HG03064 (cell line): ENCODE results near the gene CALD1.

Experiments
- ATAC-seq: cut with Tn5 transposase; IDR thresholded peaks from one replicate; pipeline ENCODE4 v1.9.1; 2021; ENCODE audit warnings: low read depth; ENCODE audit not compliant: unreplicated experiment

The CALD1 gene

DNA sequence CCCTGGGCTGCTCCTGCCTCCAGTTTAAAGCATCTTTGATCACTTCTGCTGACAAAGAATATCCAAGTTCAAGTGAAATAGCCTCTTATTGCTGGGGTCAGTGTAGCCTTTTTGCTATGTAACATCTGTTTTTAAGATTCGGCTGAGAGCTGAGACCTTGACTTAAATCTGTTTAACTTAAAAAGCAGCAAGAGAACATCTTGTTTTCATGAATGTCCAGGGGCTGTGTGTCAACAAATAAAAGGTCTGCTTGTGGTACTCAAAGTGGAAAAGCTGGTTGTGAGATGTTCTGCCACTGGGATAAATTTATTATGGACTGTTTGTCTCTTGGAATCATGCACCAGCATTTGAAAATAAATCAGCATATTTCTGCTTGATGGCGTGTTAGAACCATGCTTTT, 73.2 kb downstream of the CALD1 start:
- ATAC-seq, result no peak

DNA sequence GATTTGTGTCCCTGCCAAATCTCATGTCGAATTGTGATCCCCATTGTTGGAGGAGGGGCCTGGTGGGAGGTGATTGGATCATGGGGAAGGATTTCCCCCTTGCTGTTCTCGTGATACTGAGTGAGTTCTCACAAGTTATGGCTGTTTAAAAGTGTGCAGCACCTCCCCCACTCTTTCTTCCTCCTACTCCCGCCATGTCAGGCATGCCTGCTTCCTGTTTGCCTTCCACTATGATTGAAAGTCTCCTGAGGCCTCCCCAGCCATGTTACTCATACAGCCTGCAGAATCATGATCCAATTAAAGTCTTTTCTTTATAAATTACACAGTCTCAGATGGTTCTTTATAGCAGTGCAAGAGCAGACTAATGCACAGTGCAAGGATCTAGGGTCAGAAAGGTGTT, 75.4 kb downstream of the CALD1 start:
- no peak for ATAC-seq

DNA sequence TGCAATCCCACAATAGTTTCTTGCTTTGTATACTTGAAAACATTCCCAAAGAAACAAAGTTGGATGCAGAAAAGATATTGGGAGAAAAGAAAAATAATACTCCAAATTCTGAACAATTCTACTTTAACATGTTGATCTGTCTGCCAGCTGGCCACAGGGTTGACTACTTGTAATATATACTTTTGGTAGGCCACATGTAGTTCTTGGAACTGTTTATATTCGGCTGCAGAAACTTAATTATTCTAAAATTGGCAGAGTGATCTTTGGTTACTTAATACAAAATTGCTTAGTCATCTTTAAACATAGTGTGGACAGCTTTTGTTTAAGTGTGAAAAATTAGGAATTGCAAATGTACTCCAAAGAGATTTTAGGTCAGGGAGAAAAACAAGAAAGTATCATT, 76.0 kb downstream of the CALD1 start:
- ATAC-seq, result no peak

DNA sequence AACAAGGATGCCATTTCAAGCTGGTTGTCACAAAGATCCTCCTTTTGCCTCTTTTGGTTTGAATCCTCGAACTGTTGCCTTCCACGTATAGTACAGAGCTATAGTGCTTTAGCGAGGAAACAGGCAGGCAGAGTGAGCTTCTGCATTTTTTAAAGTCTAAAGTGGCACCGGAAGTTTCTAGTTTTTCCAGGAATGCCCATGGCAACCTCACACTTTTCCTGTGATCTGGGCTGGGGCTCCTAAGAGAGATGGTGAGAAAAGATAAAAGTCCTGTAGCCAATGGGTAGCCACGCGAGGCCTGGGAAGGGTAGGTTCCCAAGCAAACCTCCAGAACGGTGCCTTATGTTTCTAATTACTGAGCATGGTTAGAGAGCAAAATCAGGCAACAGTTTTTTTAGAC, 76.7 kb downstream of the CALD1 start:
- no peak for ATAC-seq

DNA sequence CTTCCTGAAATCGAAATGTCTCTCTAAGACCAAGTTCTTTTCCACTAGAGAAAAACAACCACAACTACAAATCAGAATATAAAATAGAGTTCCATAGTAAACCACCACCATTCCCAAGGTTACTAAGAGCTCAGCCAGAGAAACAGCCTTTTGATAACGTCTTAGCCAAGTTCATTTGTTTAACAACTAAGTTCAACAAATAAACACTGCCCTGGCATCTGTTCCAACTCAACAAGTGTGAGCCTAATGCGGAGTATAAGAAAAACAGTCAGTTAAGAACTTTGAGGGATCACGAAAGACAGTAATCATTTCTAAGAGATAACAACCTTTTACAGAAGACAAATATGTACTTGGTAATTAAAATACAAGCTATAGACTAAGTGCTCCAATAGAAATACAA, 77.3 kb downstream of the CALD1 start:
- ATAC-seq, result no peak

DNA sequence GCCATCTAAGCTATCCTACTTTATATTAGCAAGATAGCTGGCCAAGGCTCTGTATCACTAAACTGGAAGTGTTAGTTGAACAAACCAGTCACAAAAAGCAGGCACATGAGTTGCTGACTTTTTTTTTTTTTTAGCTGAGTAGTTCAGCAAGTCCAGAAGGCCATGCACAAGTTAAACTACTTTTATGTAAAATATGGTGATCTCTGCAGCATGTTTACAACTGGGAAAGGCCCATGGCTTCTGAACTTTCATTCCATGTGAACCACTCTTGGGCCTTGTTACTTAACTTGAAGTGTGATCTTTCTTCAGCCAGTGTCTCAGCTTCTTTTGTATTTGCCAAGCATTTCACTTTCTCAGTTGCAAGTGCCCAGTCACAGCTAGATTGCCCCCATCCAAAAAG, 78.5 kb downstream of the CALD1 start:
- no peak for ATAC-seq

DNA sequence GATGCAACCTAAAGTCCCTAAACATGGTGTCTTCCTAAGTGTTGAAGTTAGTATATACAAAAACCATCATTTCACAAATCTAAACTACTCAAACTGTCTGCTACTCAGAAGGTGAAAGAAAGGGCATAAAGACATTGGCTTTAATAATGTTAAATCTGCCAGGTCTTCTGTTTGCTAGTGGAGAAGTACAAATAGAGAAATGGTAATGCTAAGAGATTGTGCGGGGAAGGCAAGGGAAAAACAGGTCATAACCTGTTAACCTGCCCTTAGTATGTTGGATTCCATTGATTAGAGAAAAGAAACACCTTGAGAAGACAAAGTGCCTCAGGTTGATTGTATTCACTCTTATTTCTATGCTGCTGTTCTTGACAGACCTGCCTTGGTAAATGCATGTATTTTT, 80.3 kb downstream of the CALD1 start:
- no peak for ATAC-seq

DNA sequence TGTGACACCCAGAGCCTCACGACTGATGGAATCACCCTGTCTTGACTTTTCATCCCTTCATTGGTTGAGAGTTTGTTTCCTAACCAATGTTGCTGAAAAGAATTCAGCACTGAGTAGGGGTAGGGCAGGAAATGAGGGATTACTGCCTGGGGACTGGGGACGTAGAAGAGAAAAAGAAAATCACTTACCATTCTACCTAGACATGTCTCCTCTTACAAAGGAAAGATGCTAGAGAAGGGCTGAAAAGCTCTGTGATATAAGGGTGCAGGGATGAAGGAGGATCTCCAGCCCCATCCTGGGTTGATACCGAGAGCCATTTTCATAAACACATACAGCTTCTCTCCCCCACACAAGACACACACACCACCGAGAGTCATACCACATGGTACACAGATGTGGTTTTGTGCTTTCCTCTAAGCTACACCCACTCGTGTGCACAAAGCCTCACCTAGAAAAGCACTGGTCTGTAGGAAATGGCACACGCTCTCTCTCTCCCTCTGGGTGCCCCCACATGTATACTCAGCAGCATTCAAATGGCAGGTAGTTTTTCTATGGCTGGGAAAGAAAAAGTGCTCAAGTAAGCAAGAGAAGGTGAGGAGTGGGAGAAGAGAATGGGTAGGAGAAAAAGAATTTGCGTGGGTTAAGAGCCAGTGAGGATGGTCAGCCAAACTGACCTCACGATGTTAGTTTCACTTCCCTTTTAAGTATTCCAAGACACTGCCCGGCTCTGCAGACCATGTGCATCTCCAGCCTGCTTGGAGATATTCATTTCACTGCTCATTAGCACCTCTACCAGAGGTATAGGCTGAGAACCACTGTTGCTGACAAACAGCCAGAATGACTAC, 85.8 kb downstream of the CALD1 start:
- no peak for ATAC-seq

DNA sequence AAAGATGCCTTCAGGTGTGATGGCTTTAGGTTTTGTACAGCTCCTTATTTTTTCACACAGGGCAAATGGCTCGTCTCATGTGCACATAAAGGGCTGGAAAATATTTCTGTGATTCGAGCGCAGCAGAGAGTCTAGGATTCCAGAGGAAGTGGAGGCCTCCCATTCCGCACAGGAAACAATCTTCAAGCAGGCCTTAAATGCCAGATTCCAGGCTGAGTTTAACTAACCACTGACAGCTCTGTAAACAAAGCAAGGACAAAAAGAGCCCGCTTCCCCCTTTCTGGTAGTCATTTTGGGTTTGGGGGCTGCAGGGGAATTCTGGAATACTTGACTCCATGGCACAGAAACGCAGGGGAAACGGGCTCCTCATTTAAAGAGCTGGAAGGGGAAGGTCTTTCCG, 87.2 kb downstream of the CALD1 start:
- ATAC-seq, result no peak

DNA sequence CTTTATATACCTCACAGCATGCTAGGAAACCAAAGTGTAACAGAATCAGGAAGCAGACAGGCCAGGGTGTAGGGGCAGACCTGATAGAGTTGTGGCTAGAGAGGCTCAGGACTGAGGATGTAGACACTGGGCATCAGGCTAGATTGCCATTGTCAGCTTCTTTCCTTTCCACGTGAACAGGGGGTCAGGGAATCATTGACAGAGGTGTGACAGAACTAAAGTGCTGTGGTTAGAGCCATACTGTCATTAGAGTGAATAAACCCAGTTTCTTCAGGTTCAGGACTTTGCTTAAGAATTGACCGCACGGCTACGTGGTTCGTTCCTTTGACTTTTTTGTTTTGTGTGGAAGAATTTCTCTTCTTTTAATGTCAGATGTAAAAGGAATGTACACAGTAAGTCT, 90.7 kb downstream of the CALD1 start:
- no peak for ATAC-seq

DNA sequence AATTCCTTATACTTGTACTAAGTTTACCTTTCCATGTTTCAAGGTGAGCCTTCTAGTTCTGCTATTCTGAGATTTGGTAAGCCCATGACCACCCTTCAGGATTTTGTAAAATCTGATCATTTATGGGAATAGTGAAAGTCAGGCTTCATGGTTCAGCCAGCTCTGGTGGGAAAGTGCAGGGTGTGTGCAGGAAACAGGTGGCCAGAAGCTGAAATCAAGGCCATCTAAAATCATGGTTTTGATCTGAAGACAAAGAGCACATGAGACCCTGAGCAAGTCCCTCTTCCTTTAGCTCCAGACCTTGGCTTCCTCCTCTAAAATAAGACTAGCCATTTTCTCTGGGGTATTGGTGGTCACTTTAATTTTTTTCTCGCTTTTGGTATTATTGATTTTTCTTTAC, 91.3 kb downstream of the CALD1 start:
- no peak for ATAC-seq

DNA sequence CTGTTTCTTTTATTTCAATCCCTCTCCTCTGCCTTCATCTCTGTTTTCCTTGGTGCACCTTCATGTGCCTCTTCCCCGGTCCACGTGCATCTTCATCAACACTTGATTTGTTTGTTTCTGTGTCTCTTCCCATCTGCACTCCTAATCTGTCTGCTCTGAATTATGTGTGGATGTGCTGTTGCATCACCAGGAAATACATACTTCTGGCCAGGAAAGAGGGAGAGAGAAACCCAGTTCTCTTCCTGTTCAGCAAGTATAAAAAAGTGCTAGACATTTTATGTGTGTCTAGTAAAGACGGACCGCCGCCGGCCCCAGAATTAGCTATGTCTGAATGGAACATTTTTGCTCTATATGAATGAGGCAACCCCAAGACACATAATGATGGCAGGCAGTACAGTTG, 93.8 kb downstream of the CALD1 start:
- no peak for ATAC-seq

DNA sequence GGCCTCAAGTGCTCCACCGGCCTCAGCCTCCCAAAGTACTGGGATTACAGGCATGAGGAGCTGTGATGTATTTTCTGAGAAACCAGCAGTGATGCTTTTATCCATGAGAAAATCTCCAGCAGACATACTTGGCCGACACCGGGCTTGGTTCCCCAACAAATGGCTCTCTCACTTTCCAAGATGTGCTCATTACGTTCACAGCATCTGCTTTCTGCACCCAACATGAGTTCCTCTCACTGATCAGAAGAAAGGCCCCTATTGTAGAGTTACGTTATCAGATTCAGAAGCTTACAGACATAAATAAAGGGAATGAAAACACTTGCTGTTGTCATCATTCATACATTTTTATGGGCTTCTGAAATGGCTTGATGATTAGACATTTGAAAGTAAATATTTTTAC, 95.0 kb downstream of the CALD1 start:
- no peak for ATAC-seq

DNA sequence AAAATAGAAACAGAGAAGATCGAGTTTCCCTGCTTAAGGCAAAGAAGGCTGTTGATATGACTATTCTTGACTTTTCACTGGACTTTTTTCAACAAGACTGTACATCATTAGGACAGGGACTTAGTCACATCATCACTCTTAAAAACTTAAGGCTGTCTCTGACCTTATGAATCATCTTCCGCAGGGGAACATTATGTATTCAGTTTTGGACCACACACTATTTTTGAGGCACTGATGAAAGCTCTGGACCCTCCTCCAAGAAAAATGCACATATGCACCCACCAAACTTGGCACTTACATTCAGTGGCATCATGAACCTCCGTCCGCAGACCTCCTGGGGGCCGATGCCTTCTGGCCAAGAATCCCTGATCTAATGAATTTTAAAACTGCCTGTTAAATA, 96.4 kb downstream of the CALD1 start:
- no peak for ATAC-seq

DNA sequence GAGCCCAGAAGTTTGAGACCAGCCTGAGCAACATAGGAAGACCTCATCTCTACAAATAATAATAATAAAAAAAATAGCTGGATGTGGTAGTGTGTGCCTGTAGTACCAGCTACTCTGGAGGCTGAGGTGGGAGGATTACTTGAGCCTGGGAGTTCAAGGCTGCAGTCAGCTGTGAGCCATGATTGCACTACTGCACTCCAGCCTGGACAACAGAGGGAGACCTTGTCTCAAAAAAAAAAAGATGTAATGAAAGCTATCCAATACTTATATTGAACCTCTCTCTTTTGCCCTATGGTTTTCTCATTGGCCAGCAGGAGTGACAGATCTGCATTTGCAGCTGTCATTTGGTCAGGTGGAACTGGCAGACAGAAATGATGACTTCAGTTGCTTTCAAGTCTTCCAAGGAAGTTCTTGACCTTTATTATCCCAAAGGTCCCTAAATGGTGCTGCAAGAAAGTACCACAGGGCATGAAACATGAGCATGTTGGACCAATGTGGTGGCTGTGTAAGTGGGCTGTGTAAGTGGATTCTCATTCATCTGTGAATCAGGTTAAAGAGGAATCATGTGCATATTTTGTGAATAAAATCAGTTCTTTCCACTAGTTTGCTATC, 99.4 kb downstream of the CALD1 start:
- no peak for ATAC-seq

DNA sequence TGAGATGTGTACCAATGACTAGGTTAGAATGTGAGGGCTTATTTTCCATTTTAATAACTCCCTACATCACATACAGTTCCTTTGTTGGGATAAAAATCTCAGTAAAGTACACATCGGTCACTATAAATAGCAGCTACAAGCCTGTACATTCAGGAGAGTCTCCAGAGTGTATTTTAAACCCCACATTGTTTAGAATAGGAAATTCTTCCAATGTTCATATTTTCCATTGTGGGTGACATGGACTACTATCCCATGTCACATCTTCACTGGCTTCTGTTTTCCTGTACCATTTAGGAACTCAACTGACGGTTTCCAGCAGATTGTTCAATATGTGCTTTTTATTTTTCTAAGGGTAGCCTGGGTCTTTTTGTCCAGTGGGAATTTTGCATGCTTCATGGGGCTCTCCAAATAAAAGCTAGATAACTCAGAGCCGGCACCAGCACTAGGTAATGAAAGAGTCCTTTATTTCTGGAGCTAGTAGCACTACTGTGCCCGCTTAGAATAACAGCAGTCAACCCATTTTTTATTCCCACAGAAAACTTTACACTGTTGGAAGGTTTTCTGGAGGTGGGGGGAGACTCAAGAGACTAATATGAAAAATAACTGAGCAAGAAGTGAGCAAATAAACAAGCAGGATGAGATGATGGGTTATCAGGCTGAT, 100.5 kb downstream of the CALD1 start:
- no peak for ATAC-seq

DNA sequence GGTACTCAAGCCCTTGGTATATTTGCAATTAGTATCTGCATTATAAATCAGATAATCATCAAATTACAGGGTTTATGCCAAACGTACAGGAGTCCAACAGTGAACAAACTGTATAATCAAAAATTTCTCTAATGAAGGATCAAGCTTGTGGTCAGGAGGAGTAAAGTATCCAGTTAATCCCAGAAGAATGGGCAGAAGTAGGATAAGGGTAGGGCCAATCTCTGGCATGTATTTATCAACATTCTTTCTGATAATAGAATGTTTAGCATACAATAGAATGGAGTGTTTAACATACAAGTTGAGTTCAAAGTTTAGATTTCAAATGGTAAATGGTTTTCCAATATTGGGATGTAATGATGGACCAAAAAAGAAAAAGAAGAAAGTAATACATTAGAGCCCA, 103.0 kb downstream of the CALD1 start:
- no peak for ATAC-seq

DNA sequence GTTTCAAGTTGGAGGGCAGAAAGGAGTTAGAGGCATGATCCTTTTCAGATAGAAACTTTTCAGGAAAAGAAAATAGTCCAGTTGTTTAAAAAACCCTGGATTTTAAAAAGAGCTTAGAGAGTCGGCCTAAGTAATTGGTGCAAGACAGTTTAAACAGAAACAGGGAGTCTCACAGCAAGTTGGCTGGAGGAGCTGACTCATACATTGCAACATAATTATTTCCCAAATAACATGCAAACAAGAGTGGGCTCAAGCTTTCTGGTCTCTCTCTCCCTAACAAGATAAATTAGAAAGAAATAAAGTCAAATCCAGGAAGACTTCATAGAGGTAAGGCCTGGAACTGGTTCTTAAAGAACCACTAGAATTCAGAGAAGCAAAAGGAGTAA, 106.5 kb downstream of the CALD1 start:
- ATAC-seq, result no peak

DNA sequence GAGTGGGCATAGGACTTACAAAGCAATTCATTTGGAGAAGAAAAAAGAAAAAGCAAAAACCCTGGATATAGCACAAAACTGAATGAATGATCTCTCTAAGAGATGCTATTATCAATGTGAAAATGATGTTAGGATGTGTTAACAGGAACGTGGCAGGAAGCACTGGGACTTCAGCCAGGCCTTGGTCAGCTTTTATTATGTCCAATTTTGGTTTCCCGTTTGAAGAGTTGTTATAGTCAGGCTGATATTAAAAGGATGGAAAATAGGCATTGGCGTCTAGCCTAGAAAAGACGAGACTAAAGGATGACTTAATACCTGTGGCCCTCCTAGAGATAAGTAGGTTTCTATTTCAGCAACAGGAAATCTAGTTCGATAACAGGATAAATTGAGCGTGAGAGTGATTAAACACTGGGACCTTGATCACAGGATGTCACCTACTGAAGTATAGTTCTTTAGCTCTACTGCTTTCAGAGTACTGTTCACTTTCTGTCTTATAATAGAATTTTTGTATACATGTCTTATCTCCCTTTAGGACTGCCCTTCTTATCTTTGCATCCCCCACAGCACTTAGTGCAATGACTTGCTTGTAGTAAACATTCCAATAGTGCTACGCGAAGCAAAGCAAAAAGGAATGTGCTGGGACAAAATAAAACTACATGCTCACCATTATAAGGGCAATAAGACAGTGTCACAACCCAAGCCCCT, 107.1 kb downstream of the CALD1 start:
- ATAC-seq, result no peak

DNA sequence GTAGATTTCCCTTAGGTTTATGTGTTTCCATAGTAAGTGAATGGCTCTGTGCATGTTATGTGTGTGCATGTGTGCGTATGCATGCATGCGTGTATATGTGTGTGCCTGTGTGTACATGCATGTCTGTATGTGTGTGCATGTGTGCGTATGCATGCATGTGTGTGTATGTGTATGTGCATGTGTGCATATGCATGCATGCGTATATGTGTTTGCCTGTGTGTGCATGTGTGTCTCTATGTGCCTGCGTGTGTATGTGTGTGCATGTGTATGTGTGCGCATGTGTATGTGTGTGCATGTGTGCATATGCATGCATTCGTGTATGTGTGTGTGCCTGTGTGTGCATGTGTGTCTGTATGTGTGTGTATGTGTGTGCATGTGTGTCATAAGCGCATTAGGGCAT, 108.1 kb downstream of the CALD1 start:
- no peak for ATAC-seq

DNA sequence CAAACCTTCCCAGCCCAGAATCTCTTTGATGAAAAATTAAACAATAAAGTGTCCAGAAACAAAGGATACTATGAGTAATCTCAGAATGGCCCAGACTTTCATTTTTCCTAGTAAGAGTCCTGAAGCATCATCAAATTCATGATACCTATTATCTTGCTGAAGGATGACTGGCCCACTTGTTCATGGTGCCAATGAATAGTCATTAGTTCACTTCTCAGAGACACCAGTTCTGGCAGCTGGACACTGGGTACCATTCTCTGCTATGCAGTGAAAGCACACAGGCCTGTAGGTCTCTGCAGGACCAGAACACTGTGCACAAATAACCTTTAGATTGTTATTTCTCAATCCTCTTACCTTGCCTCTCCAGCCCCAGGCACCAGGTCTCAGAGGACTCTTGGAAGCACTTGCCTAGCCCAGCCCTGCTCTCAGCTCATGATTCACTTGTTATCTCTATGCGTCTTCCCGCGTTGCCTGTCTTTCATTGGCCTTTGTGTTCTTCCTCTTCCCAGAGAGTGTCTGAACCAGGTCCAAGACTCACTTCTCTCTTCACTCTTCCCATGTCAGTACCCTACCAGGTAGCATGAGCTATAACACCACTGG, 108.8 kb downstream of the CALD1 start:
- no peak for ATAC-seq
